ENCODE measurements around the gene MRPS15.

MRPS15 gene

Small RNA genes lying within 50 kb of the gene (small RNA-seq; reads per million reads assigned to genes)
- gene SNORA63C (ENCODE audit: low read depth) = 2.3 reads per million
